GM13977 (cell line): Measurements from ENCODE around the gene KIAA0040.

Experiments used
- DNase-seq: peaks from one replicate; pipeline ENCODE4 v3.0.0; 2012; ENCODE audit warnings: low spot score
- CTCF ChIP-seq: IDR thresholded peaks from 2 replicates; pipeline ENCODE4 v1.5.1; 2012; ENCODE audit warnings: mild to moderate bottlenecking, control low read depth; ENCODE audit not compliant: insufficient read depth; ENCODE audit errors: extremely low read depth, missing control alignments
- in situ Hi-C: fragments of 300-500 bp; cut with MboI; formaldehyde crosslinking; loops from one replicate; pipeline ENCODE4 v1.12.0; 2022; ENCODE audit warnings: low sequenced_read_pairs, low pct_unique_long_range_greater_than_20kb, mixed read lengths, inconsistent platforms; ENCODE audit not compliant: unreplicated experiment

The KIAA0040 gene

DNA sequence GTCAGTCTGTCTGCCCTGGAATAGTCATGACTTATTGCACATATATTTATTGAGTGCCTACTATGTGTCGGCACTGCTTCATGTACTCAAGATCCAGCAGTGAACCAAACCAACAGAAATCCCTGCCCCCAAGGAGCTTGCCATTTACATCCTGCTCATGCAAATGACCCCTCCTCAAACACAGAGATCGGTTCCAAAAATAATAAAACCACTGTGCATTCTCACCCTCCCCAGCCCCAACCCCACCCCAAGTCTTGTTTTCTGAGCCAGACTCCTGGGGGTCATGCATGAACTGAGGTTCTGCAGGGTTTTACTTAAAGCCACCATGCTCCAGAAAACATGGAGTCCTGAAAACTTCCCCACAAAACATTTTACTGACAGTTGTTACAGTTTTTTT lies 61.9 kb downstream of the KIAA0040 start:
- no peak for DNase-seq
- in situ Hi-C loops, result loop anchor here (25.0 kb wide), 1 partner anchor 343 kb away; no protein-coding TSS in a partner anchor

GRCh38 chr1:175129997-175130648 lies 62.5 kb downstream of the KIAA0040 start:
- in situ Hi-C loops, result loop anchor here (10.0 to 25.0 kb wide), 2 partner anchors 85 to 343 kb away; no protein-coding TSS in a partner anchor
- no peak for DNase-seq
- no peak for TF ChIP-seq CTCF

More for the DNA sequence above, 61.9 kb downstream of the KIAA0040 start:
- no peak for TF ChIP-seq CTCF

DNA sequence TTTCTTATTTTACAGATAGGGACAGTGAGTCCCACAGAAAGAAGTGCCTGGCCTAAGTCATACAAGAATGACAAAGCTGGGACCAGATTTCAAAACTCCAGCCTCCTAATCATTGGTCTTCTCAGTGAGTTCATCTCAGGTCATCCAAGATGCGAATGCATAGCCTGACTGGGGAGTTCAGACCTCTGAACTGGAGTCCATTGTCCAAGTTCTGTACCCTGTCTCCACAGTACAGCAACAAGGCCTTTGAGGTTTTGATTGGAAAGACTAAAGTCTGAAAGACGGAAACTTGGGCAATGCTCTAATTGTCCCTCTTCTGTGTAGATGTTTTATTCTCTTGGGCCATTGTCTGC lies 63.0 kb downstream of the KIAA0040 start:
- TF ChIP-seq CTCF, result no peak
- DNase-seq, result no peak
- in situ Hi-C loops, result loop anchor here (10.0 to 25.0 kb wide), 2 partner anchors 85 to 342 kb away; no protein-coding TSS in a partner anchor

DNA sequence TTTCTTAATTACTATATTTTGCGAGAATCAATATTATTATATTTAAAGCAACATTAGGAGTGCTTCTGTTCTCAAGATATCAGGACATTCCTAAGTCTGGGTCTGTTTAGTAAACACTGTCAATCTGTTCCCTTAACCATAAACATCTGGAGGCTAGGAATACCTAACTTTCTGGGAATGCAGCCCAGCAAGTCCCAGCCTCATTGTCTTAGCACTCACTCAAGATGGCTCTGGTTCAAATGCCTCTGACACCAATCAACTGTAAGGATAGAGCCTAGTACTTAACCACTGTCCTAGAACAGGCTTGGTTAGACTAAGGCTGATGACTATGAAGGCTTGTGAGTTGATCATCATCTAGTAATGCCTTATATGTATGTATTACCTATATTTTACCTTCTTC lies 63.4 kb downstream of the KIAA0040 start:
- no peak for DNase-seq
- no peak for TF ChIP-seq CTCF
- in situ Hi-C loops, result loop anchor here (10.0 to 25.0 kb wide), 2 partner anchors 84 to 342 kb away; no protein-coding TSS in a partner anchor

DNA sequence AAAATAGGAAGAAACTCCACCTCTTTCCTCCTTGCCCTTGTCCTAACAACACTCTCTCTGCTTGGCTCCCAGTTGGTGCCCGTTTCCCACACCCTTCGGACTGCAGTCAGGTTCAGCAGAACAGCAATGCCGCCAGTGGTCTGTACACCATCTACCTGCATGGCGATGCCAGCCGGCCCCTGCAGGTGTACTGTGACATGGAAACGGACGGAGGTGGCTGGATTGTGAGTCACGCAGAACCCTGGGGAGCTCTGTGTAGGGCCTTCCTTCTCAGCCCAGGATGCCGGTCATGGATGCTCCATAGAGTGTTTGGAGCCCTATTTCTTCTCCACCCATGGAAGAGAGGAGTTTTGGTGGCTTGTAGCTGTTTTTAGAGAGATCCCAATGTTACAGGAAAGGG lies 64.1 kb downstream of the KIAA0040 start:
- in situ Hi-C loops, result loop anchor here (10.0 to 25.0 kb wide), 2 partner anchors 84 to 341 kb away; no protein-coding TSS in a partner anchor
- DNase-seq, result no peak

GRCh38 chr1:175127565-175127964 lies 65.0 kb downstream of the KIAA0040 start:
- in situ Hi-C loops, result loop anchor here (10.0 to 25.0 kb wide), 2 partner anchors 83 to 340 kb away; no protein-coding TSS in a partner anchor
- no peak for TF ChIP-seq CTCF
- DNase-seq, result no peak

More for the DNA sequence above, 64.1 kb downstream of the KIAA0040 start:
- no peak for TF ChIP-seq CTCF
